Stimulated activated CD8-positive, alpha-beta memory T cell treated with anti-CD3 and anti-CD28 coated beads, Interleukin-15, amount 100 ng/mL, for 48 hours (primary cell): ENCODE data around the gene SCGB2A2.
A peak's percentile ranks its signal among the peaks of the same experiment; 100 is the strongest.

Experiments used
- DNase-seq, 2 donors: peaks; one replicate each; pipeline ENCODE4 v3.0.0-alpha.2; 2020; ENCODE audit warnings: low read depth in 2 of 2

Gene SCGB2A2

DNA sequence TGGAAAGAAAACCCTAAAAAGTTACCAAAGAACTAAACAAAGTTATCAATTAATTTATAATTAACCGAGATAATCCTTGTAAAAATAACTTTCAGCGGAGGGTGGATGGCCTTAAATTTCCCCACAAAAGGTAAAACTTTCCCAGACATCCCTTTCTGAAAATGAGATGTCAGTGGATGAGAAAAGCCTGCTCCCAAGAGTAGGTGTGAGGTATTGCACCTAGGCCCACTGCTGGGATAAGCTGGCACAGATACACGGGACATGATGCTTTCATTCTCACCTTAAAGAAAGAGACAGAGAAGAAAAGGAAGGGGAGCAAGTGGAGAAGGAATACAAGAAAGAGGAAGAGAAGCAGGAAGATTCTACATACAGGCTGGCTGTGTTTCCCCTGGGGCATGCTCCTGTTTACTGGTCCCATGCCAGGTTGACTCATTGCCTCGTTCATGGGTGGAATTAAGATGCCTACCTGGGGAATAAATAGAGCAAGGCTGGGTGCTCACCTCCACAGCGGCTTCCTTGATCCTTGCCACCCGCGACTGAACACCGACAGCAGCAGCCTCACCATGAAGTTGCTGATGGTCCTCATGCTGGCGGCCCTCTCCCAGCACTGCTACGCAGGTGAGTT is at the start of gene SCGB2A2:
SCGB2A2 (plus strand) TSS at position 505 of the 625 bp plus-strand sequence; CDS start at position 564, 59 bp downstream.
- DNase-seq: no peak

DNA sequence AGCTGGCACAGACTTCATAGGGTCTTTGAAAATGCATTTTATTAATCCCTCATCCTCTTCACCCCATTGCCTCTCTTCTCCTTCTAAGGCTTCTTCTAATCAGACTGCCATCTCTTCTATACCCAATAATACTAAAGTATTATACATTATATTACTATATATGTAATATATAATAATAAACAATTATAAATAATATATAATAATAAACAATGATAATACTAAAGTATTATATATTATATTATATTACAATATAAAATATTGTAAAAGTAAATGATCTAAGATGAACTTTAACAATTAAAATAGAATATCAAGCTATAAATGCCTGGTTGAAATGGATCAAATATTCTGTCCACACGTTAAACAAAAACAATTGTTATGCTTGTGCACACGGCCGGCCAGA is 48.5 kb upstream of the SCGB2A2 start:
- no peak for DNase-seq

DNA sequence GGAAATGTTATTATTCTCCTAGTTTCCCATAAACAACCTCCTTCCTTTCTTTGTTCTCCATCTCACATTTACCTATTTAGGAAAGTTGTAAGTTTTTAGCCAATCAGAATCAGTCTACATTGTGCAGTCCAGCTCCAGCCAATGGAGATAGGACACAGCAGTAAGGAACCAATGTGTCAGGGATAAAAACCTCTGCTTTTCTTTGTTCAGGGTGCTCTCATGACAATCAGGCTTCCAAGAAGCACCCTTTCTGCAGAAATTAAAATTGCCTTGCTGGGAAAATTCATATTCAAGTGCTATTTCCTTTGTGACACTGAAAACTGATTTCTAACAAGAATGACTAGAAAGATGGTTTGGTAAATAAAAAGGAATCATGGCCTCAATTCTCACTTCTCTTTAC is 46.9 kb upstream of the SCGB2A2 start:
- no peak for DNase-seq

DNA sequence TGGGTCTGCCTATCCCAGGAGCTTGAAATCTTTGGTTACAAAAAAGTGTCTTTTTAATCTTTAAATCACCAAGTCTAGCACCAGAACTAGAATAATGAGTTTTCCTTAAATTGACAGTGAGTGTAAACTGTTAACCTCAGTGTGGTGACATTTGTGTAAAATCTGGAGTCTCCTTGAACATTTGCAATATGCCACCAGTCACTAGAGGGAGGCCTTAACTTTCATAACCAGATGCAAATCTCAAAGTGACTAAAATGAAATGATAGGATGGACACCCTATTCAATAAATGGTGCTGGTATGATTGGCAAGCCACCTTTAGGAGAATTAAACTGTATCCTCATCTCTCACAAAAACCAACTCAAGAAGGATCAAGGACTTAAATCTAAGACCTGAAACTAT is 36.2 kb upstream of the SCGB2A2 start:
- no peak for DNase-seq

DNA sequence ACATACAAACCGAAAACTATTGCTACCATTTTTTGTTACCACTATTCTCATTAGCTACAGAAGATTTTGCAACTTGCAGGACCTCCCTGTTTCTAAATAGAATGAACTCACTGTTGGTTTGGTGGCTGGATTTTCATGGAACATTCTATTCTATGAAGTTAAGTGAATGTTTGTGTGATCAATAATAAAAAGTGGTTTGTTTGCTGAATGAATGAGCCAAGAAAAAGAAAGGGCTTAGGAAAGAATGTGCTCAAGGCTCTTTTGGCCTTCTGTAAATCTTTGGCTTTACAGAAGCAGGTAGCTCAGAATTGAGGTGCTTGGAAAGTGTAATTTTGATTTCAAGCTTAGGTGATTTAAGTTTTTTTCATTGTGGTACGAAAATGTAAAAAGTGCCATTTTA is 33.8 kb upstream of the SCGB2A2 start:
- no peak for DNase-seq

DNA sequence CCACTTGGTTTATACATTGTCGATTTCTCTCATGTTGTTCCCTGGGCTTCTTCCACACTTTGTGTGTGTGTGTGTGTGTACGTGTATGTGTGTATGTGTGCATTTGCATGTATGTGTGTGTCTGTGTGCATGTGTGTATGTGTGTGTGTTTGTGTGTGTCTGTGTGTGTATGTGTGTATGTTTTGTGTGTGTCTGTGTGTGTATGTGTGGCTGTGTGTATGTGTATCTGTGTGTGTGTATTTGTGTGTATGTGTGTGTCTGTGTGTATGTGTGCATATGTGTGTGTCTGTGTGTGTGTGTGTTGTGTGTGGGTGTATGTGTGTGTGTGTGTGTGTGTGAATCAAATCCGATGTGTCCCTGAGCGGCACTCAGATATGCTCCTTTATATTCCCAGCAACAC is 32.5 kb upstream of the SCGB2A2 start:
- DNase-seq: no peak

DNA sequence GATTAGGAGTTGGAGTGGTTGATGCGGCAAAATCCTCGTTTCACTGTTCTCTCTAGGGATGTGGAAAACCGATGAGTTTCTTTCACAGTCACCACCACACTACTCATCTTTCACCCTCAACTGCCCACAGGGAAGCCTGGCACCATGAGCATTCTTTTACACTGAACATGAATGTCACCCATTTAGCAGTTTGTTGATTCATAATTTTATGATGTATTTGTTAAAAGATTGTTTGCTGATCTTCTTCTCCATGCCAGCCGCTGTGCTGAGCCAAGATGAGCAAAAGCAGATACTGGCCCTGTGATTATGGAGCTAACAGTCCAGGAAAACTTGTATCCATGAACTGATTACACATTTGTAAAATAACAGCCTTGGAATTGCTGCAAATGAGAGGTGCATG is 31.8 kb upstream of the SCGB2A2 start:
- DNase-seq: no peak

DNA sequence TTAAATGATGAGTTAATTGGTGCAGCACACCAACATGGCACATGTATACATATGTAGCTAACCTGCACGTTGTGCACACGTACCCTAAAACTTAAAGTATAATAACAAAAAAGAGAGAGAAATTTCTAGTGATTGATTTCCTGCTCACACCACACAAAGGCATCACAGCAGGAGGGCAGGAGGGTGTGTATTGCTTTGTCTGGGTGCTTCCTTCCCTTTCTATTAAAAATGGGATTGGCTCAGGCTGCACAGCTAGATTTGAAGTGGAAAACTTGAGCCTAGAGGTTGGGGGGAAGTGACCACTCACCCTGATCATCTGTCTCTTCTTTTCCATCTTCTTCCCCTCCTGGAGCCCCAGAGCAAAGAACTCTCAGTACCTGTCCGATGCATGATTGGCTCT is 28.9 kb upstream of the SCGB2A2 start:
- no peak for DNase-seq

DNA sequence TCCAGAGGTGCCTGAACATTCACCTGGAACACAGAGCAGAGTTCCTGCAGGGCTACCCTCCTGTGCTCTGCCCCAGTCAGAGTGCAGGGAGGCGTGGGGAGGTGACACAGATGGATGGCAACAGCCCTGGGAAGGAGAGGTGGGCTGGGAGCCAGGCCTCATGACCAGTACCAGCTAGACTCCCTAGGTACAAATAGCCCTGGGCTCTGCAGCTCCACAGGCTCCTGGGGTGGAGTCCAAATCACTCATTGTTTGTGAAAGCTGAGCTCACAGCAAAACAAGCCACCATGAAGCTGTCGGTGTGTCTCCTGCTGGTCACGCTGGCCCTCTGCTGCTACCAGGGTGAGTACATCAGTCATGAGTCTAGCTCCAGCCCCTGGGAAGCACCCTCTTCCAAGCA is 27.9 kb upstream of the SCGB2A2 start, which contains the start of gene SCGB1D2:
SCGB1D2 (plus strand) TSS at position 219 of the 400 bp plus-strand sequence; CDS start at position 288, 69 bp downstream.
- no peak for DNase-seq

DNA sequence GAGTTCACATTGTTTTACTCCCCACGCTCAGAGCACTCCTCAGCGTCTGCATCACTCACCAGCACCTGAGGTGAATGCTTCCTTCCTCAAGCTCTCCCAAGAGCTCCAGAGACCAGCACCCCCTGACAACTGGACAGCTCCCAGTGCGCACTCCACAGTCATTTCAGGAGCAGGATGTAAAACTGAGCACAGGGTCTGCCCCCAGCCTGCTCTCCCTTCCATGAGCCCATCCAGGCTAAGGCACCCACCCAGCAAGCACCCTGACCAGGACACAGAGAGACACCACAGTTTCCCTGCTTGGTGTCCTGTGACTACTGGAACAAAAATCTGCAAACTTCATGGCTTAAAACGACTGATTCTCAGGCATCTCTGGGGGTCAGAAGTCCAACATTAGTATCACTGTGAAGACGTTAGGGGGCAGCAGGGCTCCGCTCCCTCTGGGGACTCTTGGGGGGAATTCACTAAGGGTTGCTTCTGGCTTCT is 24.6 kb upstream of the SCGB2A2 start:
- DNase-seq: peak in 1 of 2 donors; percentile 5

DNA sequence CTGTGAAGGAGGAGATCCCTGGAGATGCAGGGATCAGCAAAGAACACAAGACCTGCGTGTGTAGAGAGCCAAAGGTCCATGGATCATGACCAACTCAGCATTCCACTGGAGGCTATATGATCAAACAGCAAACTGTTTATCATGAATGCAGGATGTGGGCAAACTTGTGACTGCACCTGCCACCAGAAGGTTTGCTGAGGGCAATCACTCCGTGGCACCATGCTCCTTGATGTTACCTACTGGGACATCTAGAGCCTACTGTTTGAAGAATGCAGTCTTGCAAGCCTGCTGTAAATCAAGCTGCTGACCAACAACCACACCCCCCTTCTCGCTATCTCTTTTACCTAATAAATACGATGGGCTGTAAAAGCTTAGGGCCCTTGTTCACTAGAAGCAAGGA is 18.3 kb upstream of the SCGB2A2 start:
- DNase-seq: no peak

DNA sequence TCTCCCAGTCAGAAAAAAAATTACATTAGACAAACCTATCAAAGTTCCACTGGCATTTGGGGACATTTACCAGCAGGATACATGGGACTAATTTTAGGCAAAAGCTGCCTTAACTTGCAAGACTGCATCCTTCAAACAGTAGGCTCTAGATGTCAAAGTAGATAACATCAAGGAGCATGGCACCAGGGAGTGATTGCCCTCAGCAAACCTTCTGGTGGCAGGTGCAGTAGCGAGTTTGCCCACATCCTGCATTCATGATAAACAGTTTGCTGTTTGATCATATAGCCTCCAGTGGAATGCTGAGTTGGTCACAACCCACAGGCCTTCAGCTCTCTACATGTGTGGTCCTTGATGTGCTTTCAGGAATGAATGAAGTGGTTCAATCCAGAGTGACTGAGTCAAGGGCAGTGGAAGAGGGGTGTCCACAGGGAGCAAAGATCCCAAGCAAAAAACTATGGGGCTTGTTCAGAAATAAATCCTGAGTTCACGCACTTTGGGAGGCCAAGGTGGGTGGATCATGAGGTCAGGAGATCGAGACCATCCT is 15.9 kb upstream of the SCGB2A2 start:
- no peak for DNase-seq

DNA sequence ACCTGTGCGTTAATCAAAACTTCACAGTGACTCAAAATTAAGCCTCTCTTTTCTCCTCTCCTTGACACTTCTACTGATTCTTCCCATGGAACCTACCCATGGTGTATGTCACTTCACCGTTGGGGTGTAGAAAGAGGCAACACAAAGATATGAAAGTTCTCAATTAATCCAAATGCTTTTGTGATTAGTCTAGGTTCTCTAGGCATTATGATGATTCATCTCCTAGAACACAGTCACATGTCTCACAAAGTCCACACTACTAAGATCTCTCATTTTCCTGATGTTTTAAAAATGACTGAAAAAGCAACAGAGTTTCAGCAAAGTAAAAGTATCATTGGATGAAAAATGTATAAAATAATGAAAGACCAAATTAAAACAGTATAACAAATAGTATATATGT is 13.7 kb upstream of the SCGB2A2 start:
- DNase-seq: no peak

DNA sequence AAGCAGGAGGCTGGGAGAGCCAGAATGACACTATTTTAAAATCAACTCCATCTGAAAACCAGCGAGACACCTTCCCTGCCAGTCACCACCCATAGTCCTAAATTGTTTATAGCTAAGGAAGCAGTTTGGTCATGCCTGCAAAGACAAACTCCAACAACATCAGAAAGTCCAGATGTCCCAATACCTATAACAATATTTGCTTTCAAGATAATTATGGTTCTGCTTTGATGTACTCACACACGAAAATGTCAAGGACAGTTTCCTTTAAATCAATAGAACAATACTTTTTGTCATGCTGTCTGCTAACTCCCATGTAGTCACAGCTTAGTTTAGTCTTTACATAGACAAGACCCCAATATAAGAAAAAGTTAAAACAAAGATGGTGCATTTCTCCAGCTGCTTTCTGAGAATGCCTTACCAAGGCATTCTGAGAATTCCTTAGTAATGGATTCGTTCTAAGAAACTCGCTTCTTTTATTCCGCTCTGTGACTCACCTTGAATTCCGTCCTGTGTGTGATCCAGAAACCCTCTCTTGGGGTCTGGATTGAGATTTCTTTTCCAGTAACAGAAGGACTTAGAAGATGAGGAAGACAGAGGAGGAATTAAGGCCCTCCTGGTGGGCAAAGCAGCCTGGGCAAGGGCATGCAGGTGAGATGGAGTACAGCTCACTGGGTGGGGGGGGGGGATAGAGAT is 9.6 kb upstream of the SCGB2A2 start:
- no peak for DNase-seq

DNA sequence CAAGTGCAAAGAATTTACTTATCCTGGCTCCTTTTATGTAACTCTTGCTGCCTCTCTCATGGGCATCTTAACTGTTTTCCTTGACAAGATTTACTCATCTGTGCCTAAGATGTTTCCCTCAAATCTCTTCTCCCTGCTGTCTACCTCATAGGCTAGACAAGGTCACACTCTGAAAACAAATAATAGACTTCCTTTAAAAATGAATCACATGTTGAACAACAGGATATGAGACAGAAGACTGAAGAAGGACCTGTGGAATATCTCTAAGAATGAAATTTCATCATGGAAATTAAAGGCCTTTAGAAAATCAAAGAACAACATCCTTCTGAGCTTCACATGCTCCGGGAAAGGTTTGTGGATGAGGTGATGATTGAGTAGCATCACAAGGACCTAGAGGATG is 6.0 kb upstream of the SCGB2A2 start:
- DNase-seq: no peak

DNA sequence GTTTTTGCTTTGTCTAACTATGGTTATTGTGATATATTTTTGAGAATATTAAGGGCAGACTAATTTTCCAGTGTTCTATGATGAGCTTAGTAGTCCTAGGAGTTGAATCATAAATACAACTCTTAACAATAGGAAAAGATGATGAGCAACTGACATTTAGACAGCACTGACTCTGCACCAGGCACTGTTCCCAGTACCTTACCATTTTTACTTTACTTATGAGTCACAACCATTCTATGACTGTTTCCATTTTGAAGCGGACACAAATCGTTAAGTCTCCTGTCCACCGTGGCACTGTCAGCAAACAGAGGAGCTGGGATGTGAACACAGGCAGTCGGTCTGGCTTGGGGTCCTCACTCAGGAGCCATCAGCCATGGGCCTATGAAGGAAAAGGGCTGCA is 3.4 kb upstream of the SCGB2A2 start:
- peak in 1 of 2 donors; percentile 7 for DNase-seq

DNA sequence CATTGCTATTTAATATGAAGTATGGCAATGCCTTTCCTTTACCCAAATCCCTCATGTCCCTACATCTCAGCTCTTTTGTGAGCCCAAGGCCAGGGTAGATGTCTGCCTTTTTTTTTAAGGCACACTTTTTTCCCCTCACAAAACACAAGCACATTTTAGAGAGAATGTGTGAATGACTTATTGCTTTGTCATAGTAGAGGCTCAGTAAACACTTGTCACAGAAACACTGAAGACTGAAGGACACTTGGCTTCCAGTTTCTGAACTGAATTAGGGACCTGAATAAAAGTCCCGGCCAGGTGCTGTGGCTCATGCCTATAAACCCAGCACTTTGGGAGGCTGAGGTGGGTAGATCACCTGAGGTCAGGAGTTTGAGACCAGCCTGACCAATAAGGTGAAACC is 2.9 kb upstream of the SCGB2A2 start:
- DNase-seq: no peak

DNA sequence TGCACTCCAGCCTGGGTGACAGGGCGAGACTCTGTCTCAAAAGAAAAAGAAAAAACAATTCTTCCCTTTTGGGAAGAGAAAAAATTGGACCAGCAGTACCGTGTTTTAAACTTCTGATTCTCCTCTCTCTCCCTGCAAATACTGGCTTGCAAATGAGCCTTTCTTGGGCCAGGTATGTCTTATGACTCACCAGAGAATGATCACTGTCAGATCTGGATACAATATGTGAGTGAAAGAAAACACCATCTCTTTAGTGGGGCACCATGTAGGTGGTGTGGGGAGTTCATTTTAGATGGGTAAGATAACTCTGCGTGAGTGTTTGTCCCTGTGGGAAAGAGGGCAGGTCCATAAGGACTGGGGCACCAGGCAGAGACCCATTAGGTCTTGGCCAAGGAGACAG is 2.4 kb upstream of the SCGB2A2 start:
- no peak for DNase-seq

DNA sequence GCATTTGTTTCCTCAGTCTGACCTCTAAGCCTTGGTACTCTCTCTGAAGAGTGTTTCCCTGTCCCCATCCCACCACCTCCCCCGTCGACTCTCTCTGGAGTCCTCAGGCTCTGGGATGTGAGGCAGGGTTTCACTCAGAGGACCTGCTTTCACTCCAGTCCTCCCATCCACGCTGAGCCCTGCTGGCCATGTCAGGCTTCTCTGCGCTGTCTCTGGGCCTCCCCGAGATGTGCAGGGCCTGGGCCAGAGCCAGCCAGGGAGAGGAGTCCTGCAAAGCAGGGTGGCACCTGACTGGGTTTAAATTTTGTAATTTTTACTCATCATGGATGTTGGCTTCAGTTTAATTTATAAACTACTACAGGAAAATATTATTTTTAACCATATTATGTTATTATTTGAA is 3.3 kb downstream of the SCGB2A2 start:
- no peak for DNase-seq

DNA sequence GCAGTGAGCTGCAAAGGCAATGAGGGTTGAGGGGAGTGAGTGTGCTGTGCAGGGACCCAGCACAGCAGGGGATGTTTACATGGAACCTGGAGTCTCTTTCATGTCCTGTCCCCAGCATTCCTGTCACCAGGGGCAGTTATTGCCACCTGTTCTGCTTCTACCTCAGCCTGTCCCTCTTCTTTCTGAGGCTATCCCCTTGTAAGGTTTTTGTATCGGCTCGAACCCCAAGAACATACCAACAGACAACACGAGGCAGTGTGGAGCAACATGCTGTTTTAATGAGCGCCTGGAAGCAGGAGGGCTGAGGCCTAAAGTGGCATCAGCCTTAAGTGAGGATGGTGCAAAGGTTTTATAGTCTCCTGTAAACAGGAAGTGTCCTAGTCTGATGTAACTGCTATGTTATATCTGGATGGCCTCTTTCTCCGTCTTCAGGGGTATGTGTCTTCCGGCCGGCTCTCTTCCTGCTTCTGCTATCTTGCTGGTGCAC is 3.9 kb downstream of the SCGB2A2 start:
- DNase-seq: no peak

DNA sequence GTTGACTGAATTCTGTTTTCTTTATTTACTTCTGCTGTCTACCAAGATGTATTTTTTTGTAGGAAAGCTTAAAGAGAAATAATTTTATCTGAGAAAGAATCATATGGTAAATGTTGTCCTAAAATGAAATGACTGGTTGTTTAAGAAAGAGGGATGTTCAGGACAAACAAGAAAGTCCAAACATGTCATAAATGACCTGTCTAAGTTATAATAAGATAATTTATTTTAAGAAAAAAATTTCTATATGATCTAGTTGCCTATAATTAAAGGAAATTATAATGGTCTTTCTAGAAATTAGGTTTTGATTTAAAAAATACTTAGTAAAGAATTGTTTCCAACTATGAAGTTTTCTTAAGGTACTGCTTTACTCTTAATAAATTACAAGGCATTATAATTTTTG is 10.5 kb downstream of the SCGB2A2 start:
- DNase-seq: no peak

DNA sequence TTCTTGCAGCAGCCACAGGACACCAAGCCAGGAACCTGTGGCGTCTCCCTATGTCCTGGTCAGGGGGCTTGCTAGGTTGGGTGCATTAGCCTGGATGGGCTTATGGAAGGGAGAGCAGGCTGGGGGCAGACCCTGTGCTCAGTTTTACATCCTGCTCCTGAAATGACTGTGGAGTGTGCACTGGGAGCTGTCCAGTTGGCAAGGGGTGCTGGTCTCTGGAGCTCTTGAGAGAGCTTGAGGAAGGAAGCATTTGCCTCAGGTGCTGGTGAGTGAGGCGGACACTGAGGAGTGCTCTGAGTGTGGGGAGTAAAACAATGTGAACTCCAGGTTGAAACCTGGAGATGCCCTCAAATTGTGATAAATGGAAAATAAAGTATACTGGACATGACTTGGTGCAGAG is 25.5 kb downstream of the SCGB2A2 start:
- DNase-seq: no peak

DNA sequence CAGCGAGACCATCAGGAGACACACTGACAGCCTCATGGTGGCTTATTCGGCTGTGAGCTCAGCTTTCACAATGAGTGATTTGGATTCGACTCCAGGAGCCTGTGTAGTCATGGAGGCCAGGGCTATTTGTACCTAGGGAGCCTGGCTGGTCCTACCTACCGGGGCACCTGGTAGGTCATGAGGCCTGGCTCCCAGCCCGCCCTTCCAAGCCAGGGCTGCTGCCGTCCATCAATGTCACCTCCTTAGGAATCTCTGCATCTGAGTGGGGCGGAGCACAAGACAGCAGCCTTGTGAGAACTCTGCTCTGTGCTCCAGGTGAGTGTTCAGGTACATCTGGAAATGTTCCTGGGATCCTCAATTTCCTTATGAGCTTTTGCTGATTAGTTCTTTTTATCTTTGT is 29.0 kb downstream of the SCGB2A2 start, which contains the start of gene SCGB1D4:
SCGB1D4 (minus strand) TSS at position 101 of the 400 bp plus-strand sequence; CDS start at position 36, 65 bp downstream.
- DNase-seq: no peak
